SK-N-MC (cell line): ENCODE data around the gene PARD3.

Experiments
- DNase-seq: peaks from one replicate; pipeline ENCODE4 v3.0.0-alpha.2; 2011; ENCODE audit warnings: low read depth, low spot score
- H3K27ac ChIP-seq: fragments of 200-600 bp; sonication (generic); 2 replicates; pipeline ENCODE4 v1.5.1; 2016; ENCODE audit warnings: mixed run types
- H3K36me3 ChIP-seq: fragments of 200-600 bp; sonication (generic); 2 replicates; pipeline ENCODE4 v1.6.1; 2017; ENCODE audit warnings: antibody characterized with exemption, low read length, mixed read lengths; ENCODE audit not compliant: insufficient read depth
- H3K4me3 ChIP-seq: fragments of 200-600 bp; sonication (generic); 2 replicates; pipeline ENCODE4 v1.5.1; 2016
- H3K9ac ChIP-seq: fragments of 200-600 bp; sonication (generic); 2 replicates; pipeline ENCODE4 v1.8.0; 2017; ENCODE audit warnings: mixed run types, mixed read lengths; ENCODE audit not compliant: insufficient read length
- H3K9me3 ChIP-seq: fragments of 200-600 bp; sonication (generic); 2 replicates; pipeline ENCODE4 v1.6.1; 2017; ENCODE audit warnings: low read depth, mild to moderate bottlenecking, antibody characterized with exemption, low read length, moderate library complexity, mixed read lengths
- EZH2 ChIP-seq: fragments of 200-600 bp; sonication (generic); IDR thresholded peaks from one replicate; pipeline ENCODE4 v1.6.1; 2017; ENCODE audit warnings: antibody characterized with exemption
- FOXP2 ChIP-seq: optimal IDR thresholded peaks from 2 replicates; pipeline ENCODE3; 2011; ENCODE audit warnings: mild to moderate bottlenecking, moderate library complexity; ENCODE audit not compliant: insufficient read depth; ENCODE audit errors: extremely low read length, control extremely low read depth
- POLR2AphosphoS5 ChIP-seq: IDR thresholded peaks from 2 replicates; pipeline ENCODE4 v1.6.1; 2012; ENCODE audit warnings: mild to moderate bottlenecking, low read depth, low read length, borderline replicate concordance

PARD3 gene

GRCh38 chr10:34116220-34116641 lies 698.9 kb downstream of the PARD3 start:
- TF ChIP-seq EZH2 (no peak), FOXP2 (no peak), POLR2AphosphoS5 (no peak)
- no peak overlapping the region for H3K27ac ChIP-seq
- H3K9ac ChIP-seq: no peak overlapping the region
- H3K36me3 ChIP-seq: no peaks in the 10 kb centered on the region
- no peak for DNase-seq
- H3K9me3 ChIP-seq: no peaks in the 10 kb centered on the region
- no peak overlapping the region for H3K4me3 ChIP-seq

GRCh38 chr10:34114914-34115313 lies 700.2 kb downstream of the PARD3 start:
- H3K36me3 ChIP-seq: no peaks in the 10 kb centered on the region
- H3K4me3 ChIP-seq: no peak overlapping the region
- no peak for TF ChIP-seq POLR2AphosphoS5
- TF ChIP-seq EZH2: no peak
- TF ChIP-seq FOXP2: no peak
- H3K27ac ChIP-seq: no peak overlapping the region
- DNase-seq: no peak
- H3K9me3 ChIP-seq: no peaks in the 10 kb centered on the region
- H3K9ac ChIP-seq: no peak overlapping the region

- no peak overlapping the region for H3K27ac ChIP-seq
- no peak for DNase-seq
- no peaks in the 10 kb centered on the region for H3K36me3 ChIP-seq
- no peaks in the 10 kb centered on the region for H3K9me3 ChIP-seq
- H3K9ac ChIP-seq: no peak overlapping the region
- no peak overlapping the region for H3K4me3 ChIP-seq
- TF ChIP-seq POLR2AphosphoS5 (no peak), EZH2 (no peak), FOXP2 (no peak)
Measured at GRCh38 chr10:34113504-34114225, 701.4 kb downstream of the PARD3 start.

- TF ChIP-seq FOXP2 (no peak), POLR2AphosphoS5 (no peak), EZH2 (no peak)
- Histone ChIP-seq H3K9ac (no peak overlapping the region), H3K27ac (no peak overlapping the region), H3K4me3 (no peak overlapping the region), H3K36me3 (no peaks in the 10 kb centered on the region), H3K9me3 (no peaks in the 10 kb centered on the region)
- DNase-seq: no peak
Measured at GRCh38 chr10:34112171-34112782, 702.8 kb downstream of the PARD3 start.

GRCh38 chr10:34111179-34111578 lies 703.9 kb downstream of the PARD3 start:
- Histone ChIP-seq H3K9me3 (no peaks in the 10 kb centered on the region), H3K36me3 (no peaks in the 10 kb centered on the region), H3K4me3 (no peak overlapping the region), H3K9ac (no peak overlapping the region), H3K27ac (no peak overlapping the region)
- TF ChIP-seq POLR2AphosphoS5: no peak
- TF ChIP-seq EZH2: no peak
- no peak for TF ChIP-seq FOXP2
- DNase-seq: no peak

GRCh38 chr10:34109952-34110702 lies 705.0 kb downstream of the PARD3 start:
- no peak overlapping the region for H3K27ac ChIP-seq
- TF ChIP-seq EZH2: no peak
- no peak for TF ChIP-seq POLR2AphosphoS5
- no peak for TF ChIP-seq FOXP2
- no peak overlapping the region for H3K4me3 ChIP-seq
- H3K9me3 ChIP-seq: no peaks in the 10 kb centered on the region
- no peaks in the 10 kb centered on the region for H3K36me3 ChIP-seq
- H3K9ac ChIP-seq: no peak overlapping the region
- no peak for DNase-seq

- no peak overlapping the region for H3K9ac ChIP-seq
- no peaks in the 10 kb centered on the region for H3K36me3 ChIP-seq
- no peaks in the 10 kb centered on the region for H3K9me3 ChIP-seq
- no peak for TF ChIP-seq FOXP2
- no peak for TF ChIP-seq EZH2
- no peak for TF ChIP-seq POLR2AphosphoS5
- no peak for DNase-seq
- H3K4me3 ChIP-seq: no peak overlapping the region
- no peak overlapping the region for H3K27ac ChIP-seq
Measured at GRCh38 chr10:34109495-34109894, 705.6 kb downstream of the PARD3 start.

GRCh38 chr10:34107626-34108516 lies 707.2 kb downstream of the PARD3 start:
- DNase-seq: no peak
- H3K4me3 ChIP-seq: no peak overlapping the region
- TF ChIP-seq EZH2 (no peak), POLR2AphosphoS5 (no peak), FOXP2 (no peak)
- H3K9me3 ChIP-seq: no peaks in the 10 kb centered on the region
- H3K36me3 ChIP-seq: no peaks in the 10 kb centered on the region
- no peak overlapping the region for H3K27ac ChIP-seq
- H3K9ac ChIP-seq: no peak overlapping the region
